ENCODE results near the gene ZBTB16.

ZBTB16 gene

GRCh38 chr11:114270531-114271270, 211.2 kb downstream of the ZBTB16 start:
- DNase-seq, result no peak

- DNase-seq, result no peak
These were observed 211.8 kb downstream of the ZBTB16 start for GRCh38 chr11:114271316-114271715.

GRCh38 chr11:114272311-114272710, 212.8 kb downstream of the ZBTB16 start:
- DNase-seq, result no peak

GRCh38 chr11:114273071-114273470, 213.6 kb downstream of the ZBTB16 start:
- DNase-seq, result no peak

GRCh38 chr11:114273890-114274635, 214.6 kb downstream of the ZBTB16 start:
- no peak for DNase-seq

- DNase-seq, result no peak
These were observed 215.1 kb downstream of the ZBTB16 start for GRCh38 chr11:114274637-114275036.

- no peak for DNase-seq
These were observed 215.8 kb downstream of the ZBTB16 start for GRCh38 chr11:114275280-114275679.

GRCh38 chr11:114276077-114276476, 216.6 kb downstream of the ZBTB16 start:
- DNase-seq, result no peak

GRCh38 chr11:114277637-114278341, 218.3 kb downstream of the ZBTB16 start:
- DNase-seq, result no peak

GRCh38 chr11:114278342-114279065, 219.0 kb downstream of the ZBTB16 start:
- no peak for DNase-seq

- no peak for DNase-seq
These were observed 220.5 kb downstream of the ZBTB16 start for GRCh38 chr11:114279792-114280546.

GRCh38 chr11:114280696-114281095, 221.2 kb downstream of the ZBTB16 start:
- DNase-seq, result no peak

GRCh38 chr11:114281388-114281956, 222.0 kb downstream of the ZBTB16 start:
- no peak for DNase-seq

GRCh38 chr11:114282488-114282887, 223.0 kb downstream of the ZBTB16 start:
- no peak for DNase-seq

- DNase-seq, result no peak
These were observed 223.9 kb downstream of the ZBTB16 start for GRCh38 chr11:114283422-114283821.

GRCh38 chr11:114284021-114284420, 224.5 kb downstream of the ZBTB16 start:
- DNase-seq, result no peak

- DNase-seq, result no peak
These were observed 225.4 kb downstream of the ZBTB16 start for GRCh38 chr11:114284914-114285313.

GRCh38 chr11:114285599-114285998, 226.1 kb downstream of the ZBTB16 start:
- DNase-seq, result no peak

- DNase-seq, result no peak
These were observed 226.7 kb downstream of the ZBTB16 start for GRCh38 chr11:114286229-114286628.

- no peak for DNase-seq
These were observed 227.6 kb downstream of the ZBTB16 start for GRCh38 chr11:114287154-114287553.

GRCh38 chr11:114288136-114288535, 228.6 kb downstream of the ZBTB16 start:
- DNase-seq, result no peak

- DNase-seq, result no peak
These were observed 230.3 kb downstream of the ZBTB16 start for GRCh38 chr11:114289779-114290178.

All from T-helper 1 cell (primary cell).